ENCODE data around the gene SFI1. TPM values are rescaled to one million over a fixed set of nuclear protein-coding genes. Genes with fewer than 3 reads are reported as not detected.

Gene SFI1
- total and polyA plus RNA-seq, 2 of the 4 experiments (the other 2 are of a cell fraction) = 9.9 to 12.0 TPM

GRCh38 chr22:31577711-31578110 is 81.4 kb downstream of the SFI1 start:
- Histone ChIP-seq H2AFZ (replicated peaks; ENCODE audit: low read length, poor library complexity) (no peak overlapping the region), H2BK120ac (ENCODE audit: low read depth, low read length) (no peak overlapping the region), H3K9me3 (ENCODE audit: control insufficient read depth, insufficient read depth, low read length) (no peaks in the 10 kb centered on the region), H3K56ac (ENCODE audit: extremely low read depth, insufficient read depth, low read length) (no peak overlapping the region), H3K36me3 (ENCODE audit: control insufficient read depth, insufficient read depth, low read length) (no peaks in the 10 kb centered on the region; the same call in 1 of the 2 replicates), H4K5ac (ENCODE audit: low read depth, low read length) (no peak overlapping the region), H3K79me1 (ENCODE audit: low read depth in 1 of 2, low read length in 2 of 2) (no peaks in the 10 kb centered on the region), H4K20me1 (ENCODE audit: insufficient read depth, low read length) (no peaks in the 10 kb centered on the region), H3K4ac (ENCODE audit: low read depth, low read length) (no peak overlapping the region), H2BK20ac (ENCODE audit: low read depth, low read length) (no peak overlapping the region), H2AK5ac (ENCODE audit: low read depth, low read length) (no peak overlapping the region), H3K23ac (ENCODE audit: low read depth, low read length) (no peak overlapping the region), H4K8ac (ENCODE audit: low read depth in 2 of 2, low read length in 2 of 2) (no peak overlapping the region), H3K18ac (ENCODE audit: low read depth, low read length) (no peak overlapping the region), H3K9me1 (ENCODE audit: insufficient read depth, low read length) (no peaks in the 10 kb centered on the region; the same call in 1 of the 2 replicates), H2BK15ac (ENCODE audit: low read depth, low read length) (no peak overlapping the region), H2BK5ac (ENCODE audit: low read depth, low read length, poor library complexity, severe bottlenecking) (no peak overlapping the region), H2AK9ac (replicated peaks; ENCODE audit: low read depth, low read length, poor library complexity) (no peak overlapping the region), H3K14ac (replicated peaks; ENCODE audit: low read depth, low read length) (no peak overlapping the region), H3K27ac (ENCODE audit: insufficient read depth, low read length) (no peak overlapping the region), H3K4me2 (ENCODE audit: low read depth, low read length) (no peak overlapping the region), H3K27me3 (ENCODE audit: control insufficient read depth, insufficient read depth, low read length) (no peaks in the 10 kb centered on the region), H3K9ac (ENCODE audit: low read depth, low read length) (no peak overlapping the region), H3K4me1 (ENCODE audit: control insufficient read depth, insufficient read depth, low read length) (0 out of 2 replicates have a peak, but pooled peaks cover 4% of the 10 kb centered on the region), H3K4me3 (ENCODE audit: insufficient read depth, low read depth, low read length) (no peak overlapping the region), H4K91ac (ENCODE audit: insufficient read depth, low read depth, low read length) (no peak overlapping the region)
- in situ Hi-C loops (cut with MboI; ENCODE audit: low sequenced_read_pairs) = no loop called here
- no TSS peak for BruUV-seq (replicated peaks)
- POLR2A ChIA-PET (ENCODE audit: unreplicated experiment) = no interaction called here
- TF ChIP-seq SMC3 (IDR thresholded peaks at IDR 0.05; ENCODE audit: low read depth, low read length) = no peak
- WGBS, 2 experiments (ENCODE audit: extremely low coverage in 2 of 2, insufficient read length in 1 of 2) = 98% methylated on average over 5 of the region's 5 CpGs; no CpG with 5 or more reads in 1 of the 2 experiments
- DNase-seq (no peak), ATAC-seq (ENCODE audit: low read depth) (no peak)
- CTCF ChIA-PET = no interaction called here
- dilution Hi-C loops (cut with HindIII; ENCODE audit: low sequenced_read_pairs, unreplicated experiment) = no loop called here
- intact Hi-C loops (cut with micrococcal nuclease) = no loop called here

Measured in IMR-90 (cell line).